B cell (primary cell): ENCODE measurements around the gene LRP1.

ENCODE experiments used
- CTCF ChIP-seq: fragments of 200-600 bp; IDR thresholded peaks from one replicate; pipeline ENCODE4 v1.8.0; 2022; ENCODE audit warnings: antibody characterized with exemption, mild to moderate bottlenecking
- EZH2 ChIP-seq: IDR thresholded peaks from 2 replicates; pipeline ENCODE4 v1.6.1; 2012; ENCODE audit warnings: borderline replicate concordance, low read depth, mild to moderate bottlenecking, moderate library complexity, low read length; ENCODE audit not compliant: insufficient read depth, poor library complexity, severe bottlenecking

GRCh38 chr12:57190821-57191220, 62.5 kb downstream of the LRP1 start:
- TF ChIP-seq CTCF (no peak), EZH2 (no peak)
